SK-N-SH (cell line): ENCODE results near the gene METTL15. TPM values are rescaled to one million over a fixed set of nuclear protein-coding genes. Genes with fewer than 3 reads are reported as not detected.
"Not testable (repeated sequence)": the region's sequence is repeated elsewhere in the genome, so short reads cannot be mapped to it uniquely, and the experiment has no call there.

ENCODE experiments used
- CTCF ChIA-PET: fragments of 300-600, 350-600 bp; formaldehyde crosslinking; extraction: SDS; loops from one replicate; lab custom pipeline; 2021; lab: Yijun Ruan, JAX
- POLR2A ChIA-PET: fragments of 350-600 bp; sonication (Branson Sonifier 250); formaldehyde crosslinking; extraction: SDS; loops from one replicate; lab custom pipeline; 2020; ENCODE audit warnings: antibody characterized with exemption, inconsistent platforms; lab: Yijun Ruan, JAX
- DNase-seq: peaks from one replicate; pipeline ENCODE4 v3.0.0; 2012
- H2AFZ ChIP-seq: fragments of 200-600 bp; sonication (generic); 2 replicates; pipeline ENCODE4 v1.8.1; 2016; ENCODE audit warnings: antibody characterized with exemption, mild to moderate bottlenecking, low read depth
- H3F3A ChIP-seq: fragments of 200-600 bp; sonication (generic); replicated peaks from 2 replicates; pipeline ENCODE3; 2016; ENCODE audit warnings: antibody characterized with exemption, mild to moderate bottlenecking; ENCODE audit not compliant: insufficient read depth
- H3K27ac ChIP-seq, 2 experiments: fragments of 200-500 bp in 1 of 2; fragments of 200-600 bp in 1 of 2; sonication (Bioruptor generic) in 1 of 2; sonication (generic), shearing (Covaris generic) in 1 of 2; 2 replicates each; pipeline versions ENCODE4 v1.5.1 to v1.6.1; 2014 to 2016; ENCODE audit warnings: low read depth in 2 of 2, inconsistent platforms in 1 of 2, low read length in 1 of 2, mild to moderate bottlenecking in 1 of 2, mixed read lengths in 1 of 2
- H3K27me3 ChIP-seq: fragments of 200-600 bp; sonication (generic), shearing (Covaris generic); 2 replicates; pipeline ENCODE4 v1.6.1; 2016; ENCODE audit warnings: mixed run types; ENCODE audit not compliant: insufficient read depth
- H3K36me3 ChIP-seq, 2 experiments: fragments of 200-500 bp in 1 of 2; fragments of 200-600 bp in 1 of 2; sonication (Bioruptor generic) in 1 of 2; sonication (generic) in 1 of 2; replicated peaks in 1 of 2; 2 replicates each; pipeline versions ENCODE3 to v1.5.1; 2014 to 2016; ENCODE audit warnings: low read length in 1 of 2, mild to moderate bottlenecking in 1 of 2; ENCODE audit not compliant: insufficient read depth in 2 of 2, control insufficient read depth in 1 of 2
- H3K4me1 ChIP-seq, 2 experiments: fragments of 200-500 bp in 1 of 2; fragments of 200-600 bp in 1 of 2; sonication (Bioruptor generic) in 1 of 2; sonication (generic), shearing (Covaris generic) in 1 of 2; 2 replicates each; pipeline versions ENCODE4 v1.5.1 to v1.6.1; 2014 to 2016; ENCODE audit warnings: low read depth in 1 of 2, low read length in 1 of 2, mixed run types in 1 of 2; ENCODE audit not compliant: insufficient read depth in 2 of 2, control insufficient read depth in 1 of 2
- H3K4me2 ChIP-seq: fragments of 200-600 bp; sonication (generic), shearing (Covaris generic); 2 replicates; pipeline ENCODE4 v1.6.1; 2017; ENCODE audit warnings: mixed run types
- H3K4me3 ChIP-seq, 2 experiments: fragments of 200-500 bp in 1 of 2; fragments of 200-600 bp in 1 of 2; sonication (Bioruptor generic) in 1 of 2; sonication (generic), shearing (Covaris generic) in 1 of 2; 2 replicates each; pipeline versions ENCODE4 v1.5.1 to v1.8.1; 2014 to 2016; ENCODE audit warnings: low read depth in 2 of 2, inconsistent platforms in 1 of 2, low read length in 1 of 2, mild to moderate bottlenecking in 1 of 2, mixed read lengths in 1 of 2, moderate library complexity in 1 of 2
- H3K79me2 ChIP-seq: fragments of 200-600 bp; sonication (generic); 2 replicates; pipeline ENCODE4 v1.8.1; 2017; ENCODE audit warnings: mild to moderate bottlenecking; ENCODE audit not compliant: insufficient read depth
- H3K9ac ChIP-seq: fragments of 200-600 bp; sonication (generic); 2 replicates; pipeline ENCODE4 v1.6.1; 2017; ENCODE audit warnings: mixed run types
- H3K9me2 ChIP-seq: fragments of 200-600 bp; sonication (generic); 2 replicates; pipeline ENCODE4 v1.6.1; 2017; ENCODE audit warnings: mixed run types
- H3K9me3 ChIP-seq: fragments of 200-600 bp; sonication (generic); 2 replicates; pipeline ENCODE4 v1.6.1; 2017; ENCODE audit warnings: mixed run types, mild to moderate bottlenecking, moderate library complexity
- H4K20me1 ChIP-seq: fragments of 200-600 bp; sonication (generic); 2 replicates; pipeline ENCODE4 v1.6.1; 2017; ENCODE audit warnings: mild to moderate bottlenecking, mixed run types; ENCODE audit not compliant: insufficient read depth
- FOSL2 ChIP-seq: IDR thresholded peaks from 2 replicates; pipeline ENCODE4 v1.4.0; 2012; ENCODE audit warnings: low read depth, mild to moderate bottlenecking, moderate library complexity, borderline replicate concordance
- GABPA ChIP-seq: IDR thresholded peaks from 2 replicates; pipeline ENCODE4 v1.4.0; 2012; ENCODE audit warnings: low read depth, mild to moderate bottlenecking
- MEF2A ChIP-seq: IDR thresholded peaks from 2 replicates; pipeline ENCODE4 v1.4.0; 2012; ENCODE audit warnings: low read depth, borderline replicate concordance
- RAD21 ChIP-seq: IDR thresholded peaks from 2 replicates; pipeline ENCODE4 v1.6.1; 2012; ENCODE audit warnings: mild to moderate bottlenecking, low read length
- SMC3 ChIP-seq: IDR thresholded peaks from 2 replicates; pipeline ENCODE4 v1.6.1; 2012; ENCODE audit warnings: low read depth, low read length, improper control_type of control experiment
- WGBS: methylation state at CpG from one replicate; pipeline ENCODE4 v1.1.6; 2017; ENCODE audit warnings: low lambda C conversion rate; 5-methylcytosine and 5-hydroxymethylcytosine counted together
- polyA plus RNA-seq, 3 experiments: library from polyadenylated mRNA; depleted of rRNA; stranded (reverse); fragments of >200 nt; gene quantifications; 2 replicates each; pipeline ENCODE4 v1.2.3, GENCODE V29; 2012
- TF ChIP-seq, protein P1 (sequence below): fragments of 200-600 bp; sonication (generic); IDR thresholded peaks from 2 replicates; pipeline ENCODE4 v1.6.1; 2017; ENCODE audit warnings: antibody characterized with exemption, mild to moderate bottlenecking, moderate library complexity
- TF ChIP-seq, protein P2 (sequence below): IDR thresholded peaks from 2 replicates; pipeline ENCODE4 v1.4.0; 2012; ENCODE audit warnings: low read depth, borderline replicate concordance

Gene METTL15
- polyA plus RNA-seq, 1 of the 3 experiments (the other 2 are of a cell fraction), result 4.7 TPM

- WGBS, result 98% methylated on average over 1 of the region's 1 CpG
- CTCF ChIA-PET, result interaction anchor here (0.6 to 1.2 kb wide), 2 partner anchors 8 to 572 kb away, joined by 3 read pairs; no protein-coding TSS in a partner anchor
- DNase-seq, result no peak
- H3K4me3 ChIP-seq, result no peak overlapping the region
- H3K79me2 ChIP-seq, result no peaks in the 10 kb centered on the region
- POLR2A ChIA-PET, result no interaction called here
- H3K4me2 ChIP-seq, result no peak overlapping the region
- H3K36me3 ChIP-seq, result peaks cover 3 to 10% of the 10 kb centered on the region in 2 experiments
- no peak overlapping the region for H2AFZ ChIP-seq
- H3K9me2 ChIP-seq, result no peaks in the 10 kb centered on the region
- H3F3A ChIP-seq, result no peaks in the 10 kb centered on the region
- H3K27ac ChIP-seq, result no peak overlapping the region
- H3K27me3 ChIP-seq, result no peaks in the 10 kb centered on the region
- no peaks in the 10 kb centered on the region for H4K20me1 ChIP-seq
- H3K4me1 ChIP-seq, result no peaks in the 10 kb centered on the region
- H3K9ac ChIP-seq, result no peak overlapping the region
- H3K9me3 ChIP-seq, result no peaks in the 10 kb centered on the region
- TF ChIP-seq, protein P1, sequence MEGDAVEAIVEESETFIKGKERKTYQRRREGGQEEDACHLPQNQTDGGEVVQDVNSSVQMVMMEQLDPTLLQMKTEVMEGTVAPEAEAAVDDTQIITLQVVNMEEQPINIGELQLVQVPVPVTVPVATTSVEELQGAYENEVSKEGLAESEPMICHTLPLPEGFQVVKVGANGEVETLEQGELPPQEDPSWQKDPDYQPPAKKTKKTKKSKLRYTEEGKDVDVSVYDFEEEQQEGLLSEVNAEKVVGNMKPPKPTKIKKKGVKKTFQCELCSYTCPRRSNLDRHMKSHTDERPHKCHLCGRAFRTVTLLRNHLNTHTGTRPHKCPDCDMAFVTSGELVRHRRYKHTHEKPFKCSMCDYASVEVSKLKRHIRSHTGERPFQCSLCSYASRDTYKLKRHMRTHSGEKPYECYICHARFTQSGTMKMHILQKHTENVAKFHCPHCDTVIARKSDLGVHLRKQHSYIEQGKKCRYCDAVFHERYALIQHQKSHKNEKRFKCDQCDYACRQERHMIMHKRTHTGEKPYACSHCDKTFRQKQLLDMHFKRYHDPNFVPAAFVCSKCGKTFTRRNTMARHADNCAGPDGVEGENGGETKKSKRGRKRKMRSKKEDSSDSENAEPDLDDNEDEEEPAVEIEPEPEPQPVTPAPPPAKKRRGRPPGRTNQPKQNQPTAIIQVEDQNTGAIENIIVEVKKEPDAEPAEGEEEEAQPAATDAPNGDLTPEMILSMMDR, result no peak
- TF ChIP-seq MEF2A (no peak), FOSL2 (no peak), GABPA (no peak)
- TF ChIP-seq, all 33 proteins: peak for 0
Observed at GRCh38 chr11:28289444-28289843, 181.3 kb downstream of the METTL15 start.

DNA sequence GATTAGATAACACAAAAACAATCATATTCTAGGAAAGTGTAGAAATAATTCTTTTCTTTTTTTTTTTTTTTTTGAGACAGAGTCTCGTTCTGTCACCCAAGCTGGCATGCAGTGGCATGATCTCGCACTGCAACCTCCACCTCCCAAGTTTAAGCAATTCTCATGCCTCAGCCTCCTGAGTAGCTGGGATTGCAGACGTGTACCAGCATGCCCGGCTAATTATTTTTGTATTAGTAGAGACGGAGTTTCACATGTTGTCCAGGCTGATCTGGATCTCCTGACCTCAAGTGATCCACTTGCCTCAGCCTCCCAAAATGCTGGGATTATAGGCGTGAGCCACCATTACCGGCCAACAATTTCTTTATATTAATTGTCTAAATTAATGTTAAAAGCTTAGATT is 182.8 kb downstream of the METTL15 start:
- DNase-seq, H3F3A ChIP-seq, POLR2A ChIA-PET, H3K9ac ChIP-seq, H2AFZ ChIP-seq, CTCF ChIA-PET, H3K79me2 ChIP-seq, H4K20me1 ChIP-seq, H3K4me2 ChIP-seq, H3K27me3 ChIP-seq, H3K9me3 ChIP-seq, H3K27ac ChIP-seq, H3K9me2 ChIP-seq, H3K4me1 ChIP-seq, H3K4me3 ChIP-seq: not testable (repeated sequence)
- peaks cover 3 to 10% of the 10 kb centered on the region in 2 experiments for H3K36me3 ChIP-seq
- WGBS, result 97% methylated on average over 7 of the region's 7 CpGs

GRCh38 chr11:28296426-28296825 is 188.2 kb downstream of the METTL15 start:
- H3K79me2 ChIP-seq, result no peaks in the 10 kb centered on the region
- CTCF ChIA-PET, result interaction anchor here (0.6 to 1.8 kb wide), 3 partner anchors 12 to 1938 kb away, joined by 3 to 4 read pairs (median 3); no protein-coding TSS in a partner anchor
- H3K9me2 ChIP-seq, result 0 out of 2 replicates have a peak, but pooled peaks cover 3% of the 10 kb centered on the region
- no peak overlapping the region for H3K4me2 ChIP-seq
- H3K36me3 ChIP-seq, result peaks cover 13 to 14% of the 10 kb centered on the region in 2 experiments
- H3K4me3 ChIP-seq, result no peak overlapping the region
- no peaks in the 10 kb centered on the region for H3F3A ChIP-seq
- no peak overlapping the region for H2AFZ ChIP-seq
- TF ChIP-seq SMC3, result no peak
- no peak for TF ChIP-seq RAD21
- TF ChIP-seq, protein P2, sequence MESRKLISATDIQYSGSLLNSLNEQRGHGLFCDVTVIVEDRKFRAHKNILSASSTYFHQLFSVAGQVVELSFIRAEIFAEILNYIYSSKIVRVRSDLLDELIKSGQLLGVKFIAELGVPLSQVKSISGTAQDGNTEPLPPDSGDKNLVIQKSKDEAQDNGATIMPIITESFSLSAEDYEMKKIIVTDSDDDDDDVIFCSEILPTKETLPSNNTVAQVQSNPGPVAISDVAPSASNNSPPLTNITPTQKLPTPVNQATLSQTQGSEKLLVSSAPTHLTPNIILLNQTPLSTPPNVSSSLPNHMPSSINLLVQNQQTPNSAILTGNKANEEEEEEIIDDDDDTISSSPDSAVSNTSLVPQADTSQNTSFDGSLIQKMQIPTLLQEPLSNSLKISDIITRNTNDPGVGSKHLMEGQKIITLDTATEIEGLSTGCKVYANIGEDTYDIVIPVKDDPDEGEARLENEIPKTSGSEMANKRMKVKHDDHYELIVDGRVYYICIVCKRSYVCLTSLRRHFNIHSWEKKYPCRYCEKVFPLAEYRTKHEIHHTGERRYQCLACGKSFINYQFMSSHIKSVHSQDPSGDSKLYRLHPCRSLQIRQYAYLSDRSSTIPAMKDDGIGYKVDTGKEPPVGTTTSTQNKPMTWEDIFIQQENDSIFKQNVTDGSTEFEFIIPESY, result no peak
- TF ChIP-seq, all 33 proteins: peak for 0
- no peaks in the 10 kb centered on the region for H4K20me1 ChIP-seq
- POLR2A ChIA-PET, result no interaction called here
- no peaks in the 10 kb centered on the region for H3K27me3 ChIP-seq
- WGBS, result 100% methylated on average over 2 of the region's 2 CpGs
- DNase-seq, result no peak
- no peak overlapping the region for H3K27ac ChIP-seq
- no peaks in the 10 kb centered on the region for H3K4me1 ChIP-seq
- no peak overlapping the region for H3K9ac ChIP-seq
- no peaks in the 10 kb centered on the region for H3K9me3 ChIP-seq
